GM12878 (cell line): ENCODE results near the gene STARD4. TPM values are rescaled to one million over a fixed set of nuclear protein-coding genes. Genes with fewer than 3 reads are reported as not detected.

Source experiments
- ATAC-seq: fragments of 200-7000 bp; cut with Tn5 transposase; 3 replicates; pipeline ENCODE4 v1.9.1; 2020; ENCODE audit warnings: mild to moderate bottlenecking, moderate library complexity
- BruUV-seq: library from RNA; stranded (reverse); fragments of 400-500 nt; replicated peaks from 2 replicates; lab custom pipeline; 2021; lab: Mats Ljungman, UMichigan
- CTCF ChIA-PET: fragments of 300-600 bp; sonication (Branson Sonifier 250); formaldehyde crosslinking; extraction: SDS; loops from one replicate; lab custom pipeline; 2021; ENCODE audit warnings: inconsistent platforms; lab: Yijun Ruan, JAX
- POLR2A ChIA-PET: fragments of 350-600 bp; formaldehyde crosslinking; extraction: SDS; loops from one replicate; lab custom pipeline; 2021; ENCODE audit warnings: inconsistent platforms; lab: Charles Lee
- RAD21 ChIA-PET: fragments of 300-600 bp; sonication (Branson Sonifier 250); formaldehyde crosslinking; loops from one replicate; lab custom pipeline; 2023; ENCODE audit warnings: antibody characterized with exemption; ENCODE audit not compliant: unreplicated experiment; lab: Charles Lee
- SMC1A ChIA-PET: fragments of 300-600 bp; sonication (Branson Sonifier 250); formaldehyde crosslinking; loops from one replicate; lab custom pipeline; 2023; ENCODE audit not compliant: unreplicated experiment, uncharacterized antibody; lab: Charles Lee
- DNase-seq: peaks from one replicate; pipeline ENCODE4 v3.0.0-alpha.2; 2011; ENCODE audit warnings: low read depth, low spot score
- FAIRE-seq: peaks from 3 replicates; lab custom pipeline; 2011; peaks lifted over from hg19 to GRCh38; lab: Jason Lieb, UNC
- H2AFZ ChIP-seq: 2 replicates; pipeline ENCODE4 v1.6.0; 2011; ENCODE audit warnings: low read depth, low read length, control low read depth; ENCODE audit not compliant: control insufficient read depth
- H3K27ac ChIP-seq: 2 replicates; pipeline ENCODE4 v1.5.1; 2011; ENCODE audit warnings: control low read depth; ENCODE audit not compliant: control insufficient read depth, insufficient read depth
- H3K27me3 ChIP-seq, 2 experiments: replicated peaks in 1 of 2; 2 replicates each; pipeline versions ENCODE4 v1.6.0 to v1.6.1; 2011; ENCODE audit warnings: low read length in 1 of 2; ENCODE audit not compliant: control insufficient read depth in 2 of 2, insufficient read depth in 2 of 2
- H3K36me3 ChIP-seq, 2 experiments: 2 replicates each; pipeline ENCODE4 v1.5.1; 2011; ENCODE audit warnings: low read length in 1 of 2; ENCODE audit not compliant: control insufficient read depth in 2 of 2, insufficient read depth in 2 of 2
- H3K4me1 ChIP-seq: 2 replicates; pipeline ENCODE4 v1.6.1; 2011; ENCODE audit warnings: mild to moderate bottlenecking, low read length, moderate library complexity, mixed read lengths; ENCODE audit not compliant: control insufficient read depth, insufficient read depth
- H3K4me2 ChIP-seq: 2 replicates; pipeline ENCODE4 v1.6.0; 2011; ENCODE audit warnings: control low read depth; ENCODE audit not compliant: control insufficient read depth, insufficient read depth
- H3K4me3 ChIP-seq: fragments of 200-600 bp; sonication (generic); 2 replicates; pipeline ENCODE4 v1.5.1; 2016
- H3K79me2 ChIP-seq: 2 replicates; pipeline ENCODE4 v1.6.0; 2011; ENCODE audit warnings: low read length; ENCODE audit not compliant: control insufficient read depth, insufficient read depth
- H3K9ac ChIP-seq: 2 replicates; pipeline ENCODE4 v1.8.0; 2011; ENCODE audit warnings: low read length, control low read depth, mixed read lengths; ENCODE audit not compliant: control insufficient read depth, insufficient read depth
- H3K9me3 ChIP-seq: replicated peaks from 3 replicates; pipeline ENCODE4 v1.5.1; 2011; ENCODE audit warnings: mild to moderate bottlenecking, low read length; ENCODE audit not compliant: control insufficient read depth, insufficient read depth
- H4K20me1 ChIP-seq: 2 replicates; pipeline ENCODE4 v1.6.0; 2011; ENCODE audit not compliant: control insufficient read depth, insufficient read depth
- CBX5 ChIP-seq: sonication (generic); IDR thresholded peaks from 2 replicates; pipeline ENCODE4 v1.6.1; 2016; ENCODE audit warnings: low read depth, moderate library complexity, mild to moderate bottlenecking, inconsistent platforms
- CEBPB ChIP-seq, 2 experiments: fragments of 150-350 bp in 1 of 2; IDR thresholded peaks; 2 replicates each; pipeline ENCODE4 v1.6.1; 2012 to 2014; ENCODE audit warnings: low read depth in 2 of 2, low read length in 2 of 2, borderline replicate concordance in 1 of 2, inconsistent platforms in 1 of 2
- E2F8 ChIP-seq: fragments of 450-650 bp; IDR thresholded peaks from 2 replicates; pipeline ENCODE4 v1.6.1; 2018; ENCODE audit warnings: mild to moderate bottlenecking, low read depth, moderate library complexity; ENCODE audit not compliant: partially characterized antibody
- EED ChIP-seq: sonication (generic); IDR thresholded peaks from 2 replicates; pipeline ENCODE4 v1.6.1; 2016; ENCODE audit warnings: antibody characterized with exemption, low read depth
- KLF5 ChIP-seq: fragments of 450-650 bp; IDR thresholded peaks from 2 replicates; pipeline ENCODE4 v1.6.1; 2014; ENCODE audit warnings: mild to moderate bottlenecking; ENCODE audit not compliant: partially characterized antibody
- MEF2B ChIP-seq: fragments of 450-650 bp; IDR thresholded peaks from 2 replicates; pipeline ENCODE4 v1.6.1; 2018; ENCODE audit warnings: mild to moderate bottlenecking, moderate library complexity; ENCODE audit not compliant: partially characterized antibody, poor library complexity, severe bottlenecking
- ZNF622 ChIP-seq: fragments of 450-650 bp; IDR thresholded peaks from 2 replicates; pipeline ENCODE4 v1.6.1; 2017; ENCODE audit warnings: mild to moderate bottlenecking, inconsistent platforms
- WGBS: methylation state at CpG from one replicate; pipeline ENCODE4 v1.1.6; 2016; ENCODE audit warnings: low lambda C conversion rate; ENCODE audit not compliant: insufficient replicate concordance, insufficient coverage; ENCODE audit errors: missing lambda C conversion rate; 5-methylcytosine and 5-hydroxymethylcytosine counted together
- in situ Hi-C: fragments of 300-500 bp; cut with MboI; formaldehyde crosslinking; loops from 9 replicates; pipeline ENCODE4 v1.14.3; 2018; ENCODE audit warnings: mixed read lengths
- intact Hi-C: fragments of 100-400 bp; cut with micrococcal nuclease; formaldehyde crosslinking; loops from one replicate; pipeline ENCODE4 v1.14.2; 2022; ENCODE audit not compliant: unreplicated experiment
- polyA plus RNA-seq, 11 experiments: library from polyadenylated mRNA; depleted of rRNA in 4 of 11; unstranded in 6 of 11; stranded (reverse) in 5 of 11; fragments of >200 nt; fragmentation: Nextera tagmentation in 4 of 11; fragmentation: Illumina TruSeq in 1 of 11; extraction: Ambion mirVana in 4 of 11; extraction: Trizol in 1 of 11; gene quantifications; 1 replicate in 1 of 11; 2 replicates in 10 of 11; pipeline versions ENCODE4 v1.2.1 to v1.2.3, GENCODE V29; 2011 to 2016; ENCODE audit warnings: inconsistent platforms in 2 of 11, missing spikeins in 2 of 11, low read depth in 1 of 11
- total RNA-seq, 4 experiments: library from RNA; depleted of rRNA in 3 of 4; stranded (reverse); fragments of >200 nt in 3 of 4; fragmentation: Illumina TruSeq in 1 of 4; extraction: Trizol in 1 of 4; gene quantifications; 2 replicates each; pipeline versions ENCODE4 v1.2.1 to v1.2.3, GENCODE V29; 2013 to 2021
- TF ChIP-seq, protein P1 (sequence below), 3 experiments: IDR thresholded peaks in 2 of 3; conservative IDR thresholded peaks in 1 of 3; 2 replicates each; pipeline ENCODE4 v1.5.1; 2011; ENCODE audit warnings: low read depth in 3 of 3, low read length in 3 of 3, mild to moderate bottlenecking in 3 of 3, control low read depth in 2 of 3, moderate library complexity in 2 of 3, inconsistent platforms in 1 of 3, mixed read lengths in 1 of 3; ENCODE audit not compliant: control insufficient read depth in 2 of 3, insufficient read depth in 1 of 3; ENCODE audit errors: extremely low read depth in 1 of 3

Gene STARD4
- total and polyA plus RNA-seq, 10 of the 15 experiments (the other 5 are each of a cell fraction or from before 2014, with no cell fraction given), result 41.9 to 190 (median 71.6) TPM

- Histone ChIP-seq H3K4me2 (no peak overlapping the region), H3K4me3 (no peak overlapping the region), H3K4me1 (peaks cover 19% of the 10 kb centered on the region), H2AFZ (no peak overlapping the region), H3K79me2 (no peaks in the 10 kb centered on the region), H3K9me3 (no peaks in the 10 kb centered on the region; the same call in 2 of the 3 replicates), H3K9ac (no peak overlapping the region), H4K20me1 (no peaks in the 10 kb centered on the region), H3K27ac (peak overlapping the region; percentile 54), H3K27me3 (no peaks in the 10 kb centered on the region), H3K36me3 (no peaks in the 10 kb centered on the region)
- DNase-seq (no peak), FAIRE-seq (no peak), ATAC-seq (no peak)
- no TSS peak for BruUV-seq
- SMC1A ChIA-PET, result interaction anchor here (0.5 to 1.7 kb wide), 3 partner anchors 9 to 289 kb away, joined by 3 to 6 read pairs (median 3); no protein-coding TSS in a partner anchor
- POLR2A ChIA-PET, result interaction anchor here (0.6 to 2.2 kb wide), 4 partner anchors 10 to 25 kb away, joined by 3 to 8 read pairs (median 5); no protein-coding TSS in a partner anchor
- RAD21 ChIA-PET, result no interaction called here
- TF ChIP-seq ZNF622 (no peak), CBX5 (no peak), EED (no peak), E2F8 (no peak), KLF5 (no peak), CEBPB (IDR thresholded peaks at IDR 0.05; ENCODE audit: borderline replicate concordance in 1 of 2, low read depth in 2 of 2, low read length in 2 of 2) (no peak), MEF2B (no peak)
- TF ChIP-seq, protein P1, sequence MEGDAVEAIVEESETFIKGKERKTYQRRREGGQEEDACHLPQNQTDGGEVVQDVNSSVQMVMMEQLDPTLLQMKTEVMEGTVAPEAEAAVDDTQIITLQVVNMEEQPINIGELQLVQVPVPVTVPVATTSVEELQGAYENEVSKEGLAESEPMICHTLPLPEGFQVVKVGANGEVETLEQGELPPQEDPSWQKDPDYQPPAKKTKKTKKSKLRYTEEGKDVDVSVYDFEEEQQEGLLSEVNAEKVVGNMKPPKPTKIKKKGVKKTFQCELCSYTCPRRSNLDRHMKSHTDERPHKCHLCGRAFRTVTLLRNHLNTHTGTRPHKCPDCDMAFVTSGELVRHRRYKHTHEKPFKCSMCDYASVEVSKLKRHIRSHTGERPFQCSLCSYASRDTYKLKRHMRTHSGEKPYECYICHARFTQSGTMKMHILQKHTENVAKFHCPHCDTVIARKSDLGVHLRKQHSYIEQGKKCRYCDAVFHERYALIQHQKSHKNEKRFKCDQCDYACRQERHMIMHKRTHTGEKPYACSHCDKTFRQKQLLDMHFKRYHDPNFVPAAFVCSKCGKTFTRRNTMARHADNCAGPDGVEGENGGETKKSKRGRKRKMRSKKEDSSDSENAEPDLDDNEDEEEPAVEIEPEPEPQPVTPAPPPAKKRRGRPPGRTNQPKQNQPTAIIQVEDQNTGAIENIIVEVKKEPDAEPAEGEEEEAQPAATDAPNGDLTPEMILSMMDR (IDR thresholded peaks at IDR 0.05 in 2 of 3, conservative IDR thresholded peaks at IDR 0.05 in 1 of 3; ENCODE audit: control insufficient read depth in 2 of 3, extremely low read depth in 1 of 3, insufficient read depth in 1 of 3, low read depth in 3 of 3, low read length in 3 of 3), result no peak
- 86% methylated on average over 2 of the region's 2 CpGs for WGBS
- CTCF ChIA-PET, result interaction anchor here (1.1 to 7.7 kb wide), 5 partner anchors 9 to 657 kb away, joined by 3 to 80 read pairs (median 3); no protein-coding TSS in a partner anchor
- in situ Hi-C loops (loop anchor here (25.0 kb wide), 2 partner anchors 781 to 1444 kb away; partner anchors contain the start of genes SLC25A46 and TMEM232), intact Hi-C loops (loop anchor here (10.0 kb wide), 1 partner anchor 1006 kb away; no protein-coding TSS in a partner anchor)
These were observed 6.4 kb upstream of the STARD4 start for GRCh38 chr5:111518777-111519176.
